ENCODE data around the gene ASTN2. TPM values are rescaled to one million over a fixed set of nuclear protein-coding genes. Genes with fewer than 3 reads are reported as not detected.

ASTN2 gene
- total RNA-seq, 6 experiments from 2014 or later = 0.91 to 3.1 (median 2.5) TPM

- no peak overlapping the region for H3K27ac ChIP-seq
- H3K36me3 ChIP-seq = no peaks in the 10 kb centered on the region
- DNase-seq (no peak), ATAC-seq (no peak)
- H3K4me1 ChIP-seq = peaks cover 0 to 10% (median 0%) of the 10 kb centered on the region in 4 donors
- no peaks in the 10 kb centered on the region for H3K9me3 ChIP-seq
- intact Hi-C loops (cut with DNase I) = no loop called here
- H3K4me3 ChIP-seq = no peak overlapping the region
- no peak for TF ChIP-seq CTCF (IDR thresholded peaks at IDR 0.05)
- no peak for TF ChIP-seq POLR2A (IDR thresholded peaks at IDR 0.05)
- 75% methylated on average over 3 of the region's 3 CpGs for WGBS (ENCODE audit: insufficient coverage, low coverage, low lambda C conversion rate, missing lambda C conversion rate)
- no peaks in the 10 kb centered on the region for H3K27me3 ChIP-seq
Measured at GRCh38 chr9:116448431-116448830, 966.4 kb downstream of the ASTN2 start.

DNA sequence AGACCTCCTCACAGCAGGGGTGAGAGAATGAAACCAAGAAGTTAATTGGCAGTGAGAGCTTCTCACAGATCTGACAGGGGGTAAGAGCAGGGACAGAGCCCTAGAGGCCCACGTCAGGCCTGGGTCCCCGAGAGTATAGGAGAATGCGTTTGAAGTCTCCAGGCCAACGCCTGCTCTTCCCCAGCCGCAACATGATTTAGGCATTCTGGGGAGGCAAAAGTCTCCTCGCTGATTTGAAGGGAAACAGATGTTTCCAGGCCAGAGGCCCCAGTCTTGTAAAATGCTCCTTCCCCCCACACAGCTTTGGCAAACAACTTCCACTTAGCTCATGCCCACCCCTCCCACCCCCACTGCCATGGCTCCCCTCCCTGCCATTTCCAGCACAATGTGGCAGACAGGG is 966.9 kb downstream of the ASTN2 start:
- peaks cover 0 to 8% (median 0%) of the 10 kb centered on the region in 4 donors for H3K4me1 ChIP-seq
- TF ChIP-seq POLR2A (IDR thresholded peaks at IDR 0.05) = no peak
- no peak for TF ChIP-seq CTCF (IDR thresholded peaks at IDR 0.05)
- no peak overlapping the region for H3K4me3 ChIP-seq
- no peaks in the 10 kb centered on the region for H3K36me3 ChIP-seq
- no peak overlapping the region for H3K27ac ChIP-seq
- DNase-seq (no peak), ATAC-seq (no peak)
- no peaks in the 10 kb centered on the region for H3K27me3 ChIP-seq
- no peaks in the 10 kb centered on the region for H3K9me3 ChIP-seq
- intact Hi-C loops (cut with DNase I) = no loop called here
- 50% methylated on average over 2 of the region's 6 CpGs for WGBS (ENCODE audit: insufficient coverage, low coverage, low lambda C conversion rate, missing lambda C conversion rate)

- no peaks in the 10 kb centered on the region for H3K36me3 ChIP-seq
- H3K27me3 ChIP-seq = no peaks in the 10 kb centered on the region
- intact Hi-C loops (cut with DNase I) = no loop called here
- H3K27ac ChIP-seq = no peak overlapping the region
- no peaks in the 10 kb centered on the region for H3K4me1 ChIP-seq
- no peak overlapping the region for H3K4me3 ChIP-seq
- DNase-seq (no peak), ATAC-seq (no peak)
- no peak for TF ChIP-seq CTCF (IDR thresholded peaks at IDR 0.05)
- TF ChIP-seq POLR2A (IDR thresholded peaks at IDR 0.05) = no peak
- H3K9me3 ChIP-seq = no peaks in the 10 kb centered on the region
Measured at GRCh38 chr9:116442528-116442927, 972.3 kb downstream of the ASTN2 start.

DNA sequence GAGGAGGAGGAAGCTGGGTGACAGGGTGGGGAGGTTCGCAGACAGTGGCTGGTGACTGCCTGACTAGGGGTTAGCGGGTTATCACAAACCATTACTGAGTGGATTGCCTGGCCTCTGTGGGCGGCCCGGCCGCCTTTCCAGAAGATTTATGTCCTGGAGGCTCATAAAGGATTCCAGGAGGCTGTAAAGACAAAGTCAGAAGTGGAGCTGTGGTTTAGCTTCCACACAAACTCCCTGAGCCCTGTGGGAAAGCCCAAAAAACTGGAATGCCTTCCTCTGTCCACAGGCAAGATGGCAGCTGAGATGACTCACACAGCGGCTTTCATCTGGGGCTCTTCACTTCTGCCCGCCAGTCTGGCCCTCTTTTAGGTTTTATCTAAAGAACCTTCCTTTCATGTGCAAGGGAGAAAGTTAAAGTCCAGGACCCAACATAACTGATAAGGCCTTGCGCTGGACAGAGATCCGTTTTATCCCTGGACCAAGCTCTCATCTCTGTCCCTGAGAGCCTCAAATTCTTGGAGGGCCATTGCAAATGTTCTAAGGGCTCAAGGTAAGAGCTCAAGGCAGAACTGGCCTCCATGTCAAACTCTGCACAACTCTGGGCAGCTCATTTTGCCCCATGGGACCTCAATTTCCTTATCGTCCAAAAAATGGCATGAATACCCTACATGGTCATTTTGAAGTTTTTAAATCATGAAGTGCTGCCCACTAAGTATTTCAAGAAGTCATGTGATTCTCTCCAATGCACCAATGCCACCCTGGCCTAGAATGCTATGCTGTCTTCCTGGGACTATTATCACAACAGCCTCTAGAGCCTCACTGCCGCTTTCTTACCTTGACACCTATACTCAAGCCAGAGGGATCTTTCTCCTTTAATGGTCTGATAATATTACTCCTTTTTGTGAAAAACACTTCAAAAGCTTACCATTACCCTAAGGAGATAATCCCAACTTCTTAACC is 977.2 kb downstream of the ASTN2 start:
- no peak overlapping the region for H3K4me3 ChIP-seq
- H3K27me3 ChIP-seq = no peaks in the 10 kb centered on the region
- no peak overlapping the region for H3K27ac ChIP-seq
- ATAC-seq (peak in 2 of 4 donors; percentile 14 to 35), DNase-seq (no peak)
- TF ChIP-seq POLR2A (IDR thresholded peaks at IDR 0.05) (no peak), CTCF (IDR thresholded peaks at IDR 0.05) (no peak)
- intact Hi-C loops (cut with DNase I) = no loop called here
- no peaks in the 10 kb centered on the region for H3K9me3 ChIP-seq
- WGBS (ENCODE audit: insufficient coverage, low coverage, low lambda C conversion rate, missing lambda C conversion rate) = 86% methylated on average over 6 of the region's 11 CpGs
- H3K4me1 ChIP-seq = peaks cover 0 to 5% (median 0%) of the 10 kb centered on the region in 4 donors
- no peaks in the 10 kb centered on the region for H3K36me3 ChIP-seq

Measured in right lobe of liver (tissue), 6 donors.